K562 (cell line): ENCODE data around the gene FASTKD3. TPM values are rescaled to one million over a fixed set of nuclear protein-coding genes. Genes with fewer than 3 reads are reported as not detected.

ENCODE experiments used
- CTCF ChIP-seq, 3 experiments: IDR thresholded peaks in 2 of 3; conservative IDR thresholded peaks in 1 of 3; 2 replicates each; pipeline ENCODE4 v1.5.1; 2011 to 2012; ENCODE audit warnings: low read length in 3 of 3, mild to moderate bottlenecking in 3 of 3, control low read depth in 2 of 3, improper control_type of control experiment in 1 of 3, inconsistent platforms in 1 of 3, low read depth in 1 of 3, mixed read lengths in 1 of 3, moderate library complexity in 1 of 3; ENCODE audit not compliant: insufficient read depth in 2 of 3
- E2F1 ChIP-seq: sonication (generic); formaldehyde crosslinking; IDR thresholded peaks from 2 replicates; pipeline ENCODE4 v1.8.1; 2023; ENCODE audit warnings: mild to moderate bottlenecking, missing genetic modification reagents, moderate library complexity
- GTF2E2 ChIP-seq: fragments of 200-800 bp; sonication (Bioruptor generic); IDR thresholded peaks from 2 replicates; pipeline ENCODE4 v1.6.1; 2016; ENCODE audit warnings: missing genetic modification characterization, missing compliant biosample characterization
- NR1H2 ChIP-seq: sonication (generic); formaldehyde crosslinking; IDR thresholded peaks from 2 replicates; pipeline ENCODE4 v1.4.0; 2020; ENCODE audit warnings: mild to moderate bottlenecking, missing genetic modification reagents
- NRF1 ChIP-seq, 2 experiments: fragments of 450-650 bp; IDR thresholded peaks in 1 of 2; conservative IDR thresholded peaks in 1 of 2; 2 replicates each; pipeline ENCODE4 v1.6.1; 2014; ENCODE audit warnings: mild to moderate bottlenecking in 2 of 2
- RBM22 ChIP-seq: fragments of 200-400 bp; formaldehyde crosslinking; IDR thresholded peaks from 2 replicates; pipeline ENCODE4 v1.6.1; 2018; ENCODE audit warnings: low read length, low read depth; ENCODE audit not compliant: poor library complexity, severe bottlenecking
- RCOR1 ChIP-seq, 2 experiments: IDR thresholded peaks; 2 replicates each; pipeline ENCODE4 v1.6.1; 2012; ENCODE audit warnings: low read depth in 2 of 2, low read length in 2 of 2, borderline replicate concordance in 1 of 2, improper control_type of control experiment in 1 of 2
- STAG1 ChIP-seq: sonication (generic); formaldehyde crosslinking; IDR thresholded peaks from 2 replicates; pipeline ENCODE4 v1.5.0; 2020; ENCODE audit warnings: missing genetic modification reagents, borderline replicate concordance
- TCF3 ChIP-seq: sonication (generic); formaldehyde crosslinking; IDR thresholded peaks from 2 replicates; pipeline ENCODE4 v1.4.0; 2020; ENCODE audit warnings: mild to moderate bottlenecking, missing genetic modification reagents
- ZNF407 ChIP-seq: fragments of 450-650 bp; IDR thresholded peaks from 2 replicates; pipeline ENCODE4 v1.6.1; 2016; ENCODE audit warnings: low read depth
- polyA plus RNA-seq, 8 experiments: library from polyadenylated mRNA; depleted of rRNA in 4 of 8; stranded (reverse) in 5 of 8; unstranded in 3 of 8; fragments of >200 nt; fragmentation: Nextera tagmentation in 2 of 8; fragmentation: Illumina TruSeq in 1 of 8; extraction: Ambion mirVana in 2 of 8; extraction: Trizol in 1 of 8; gene quantifications; 2 replicates each; pipeline versions ENCODE4 v1.2.1 to v1.2.3, GENCODE V29; 2011 to 2014; ENCODE audit warnings: inconsistent platforms in 1 of 8, missing spikeins in 1 of 8
- total RNA-seq, 7 experiments: library from RNA; depleted of rRNA in 6 of 7; stranded (reverse); fragments of >200 nt in 6 of 7; fragmentation: Illumina TruSeq in 2 of 7; extraction: Trizol in 2 of 7; gene quantifications; 2 replicates each; pipeline versions ENCODE4 v1.2.1 to v1.2.3, GENCODE V29; 2011 to 2021; ENCODE audit warnings: low replicate concordance in 1 of 7
- TF ChIP-seq, protein P1 (sequence below): fragments of 250-450 bp; sonication (Bioruptor Pico); IDR thresholded peaks from 2 replicates; pipeline ENCODE4 v1.5.0; 2021; ENCODE audit warnings: mild to moderate bottlenecking, moderate library complexity

The FASTKD3 gene
- total and polyA plus RNA-seq, 9 of the 15 experiments (the other 6 are each of a cell fraction or from before 2014, with no cell fraction given): 17.1 to 149 (median 47.5) TPM

- peak in 1 of 2 experiments; percentile 33; a peak in 1 of 4 replicates for TF ChIP-seq NRF1 (conservative IDR thresholded peaks at IDR 0.05 in 1 of 2, IDR thresholded peaks at IDR 0.05 in 1 of 2)
- no peak for TF ChIP-seq NR1H2 (CRISPR knock-in tag)
- no peak for TF ChIP-seq E2F1 (CRISPR knock-in tag)
- TF ChIP-seq TCF3 (CRISPR knock-in tag): no peak
- peak; percentile 95 to 98 (median 98) for TF ChIP-seq CTCF (IDR thresholded peaks at IDR 0.05 in 2 of 3, conservative IDR thresholded peaks at IDR 0.05 in 1 of 3; ENCODE audit: insufficient read depth in 2 of 3, low read depth in 1 of 3, low read length in 3 of 3)
- TF ChIP-seq RCOR1 (IDR thresholded peaks at IDR 0.05; ENCODE audit: borderline replicate concordance in 1 of 2, low read depth in 2 of 2, low read length in 2 of 2): peak in 1 of 2 experiments; percentile 38; a peak in 1 of 4 replicates
- TF ChIP-seq ZNF407: no peak
- TF ChIP-seq STAG1 (CRISPR knock-in tag): peak; percentile 78; the same call in 1 of the 2 replicates
- no peak for TF ChIP-seq GTF2E2 (tag)
- no peak for TF ChIP-seq RBM22
- TF ChIP-seq, protein P1, sequence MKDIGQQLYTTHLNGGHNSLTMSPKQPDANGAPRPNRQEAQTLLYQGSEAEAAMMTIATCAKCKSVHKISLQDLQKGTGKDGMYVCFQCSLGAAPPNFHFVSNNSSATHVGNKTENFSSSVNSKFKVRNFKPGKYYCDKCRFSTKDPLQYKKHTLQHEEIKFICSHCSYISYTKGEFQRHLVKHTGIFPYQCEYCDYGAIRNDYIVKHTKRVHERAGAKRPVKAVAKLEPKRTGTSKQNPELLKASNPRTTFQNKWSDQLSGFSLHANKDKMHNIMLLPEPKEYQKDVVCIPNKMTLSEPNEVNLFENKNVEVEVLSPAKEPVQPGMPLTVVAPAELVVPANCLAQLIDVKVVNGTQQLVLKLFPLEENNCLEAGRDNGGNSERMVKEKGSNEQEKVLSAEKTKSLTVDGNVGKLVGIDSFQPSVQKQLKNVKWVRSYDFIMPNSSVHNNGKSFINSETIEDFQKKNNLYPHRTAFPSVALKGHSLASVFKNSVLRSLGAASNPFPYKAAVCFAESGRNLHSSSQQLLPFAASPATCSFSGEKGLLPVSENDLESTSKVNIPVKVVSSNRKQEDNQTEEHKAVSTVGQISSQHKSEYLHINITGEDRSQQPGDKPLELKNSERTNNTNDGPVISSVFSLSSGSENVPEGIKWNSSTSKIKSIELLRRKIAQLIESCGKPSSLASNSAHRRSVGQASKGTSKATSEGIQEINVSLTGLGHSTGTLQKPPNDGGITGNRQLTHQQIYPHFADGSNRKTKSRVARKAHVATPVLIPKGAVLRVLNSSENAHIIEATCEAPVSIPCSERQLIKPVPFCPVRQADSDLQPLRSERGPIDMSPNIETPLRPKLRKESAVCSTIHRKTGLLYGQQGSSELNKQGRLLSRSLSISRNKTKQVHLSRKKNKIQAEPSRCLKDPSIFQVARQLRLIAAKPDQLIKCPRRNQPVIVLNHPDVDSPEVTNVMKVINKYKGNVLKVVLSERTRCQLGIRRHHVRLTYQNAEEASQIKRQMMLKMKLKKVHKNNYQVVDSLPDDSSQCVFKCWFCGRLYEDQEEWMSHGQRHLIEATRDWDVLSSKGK: no peak
These were observed 52.8 kb downstream of the FASTKD3 start (continued) for GRCh38 chr5:7815892-7816534.
